NCI-H1436 treated with DMSO at 0.1 percent for 48 hours (cell line): ENCODE data around the gene UPF1.

Experiments
- DNase-seq: peaks from one replicate; lab custom pipeline; 2025; lab: John Stamatoyannopoulos, UW

The UPF1 gene

GRCh38 chr19:18875726-18876125, 44.0 kb downstream of the UPF1 start:
- no peak for DNase-seq

GRCh38 chr19:18876865-18877264, 45.1 kb downstream of the UPF1 start:
- no peak for DNase-seq

GRCh38 chr19:18878058-18878797, 46.5 kb downstream of the UPF1 start:
- DNase-seq: no peak

GRCh38 chr19:18878858-18879578, 47.3 kb downstream of the UPF1 start:
- DNase-seq: no peak

GRCh38 chr19:18879579-18880373, 48.0 kb downstream of the UPF1 start:
- DNase-seq: no peak

- DNase-seq: no peak
Measured at GRCh38 chr19:18881491-18881890, 49.7 kb downstream of the UPF1 start.

- no peak for DNase-seq
Measured at GRCh38 chr19:18883526-18884304, 52.0 kb downstream of the UPF1 start.

GRCh38 chr19:18886972-18887371, 55.2 kb downstream of the UPF1 start:
- no peak for DNase-seq

- no peak for DNase-seq
Measured at GRCh38 chr19:18889949-18890745, 58.4 kb downstream of the UPF1 start.

GRCh38 chr19:18893587-18894253, 62.0 kb downstream of the UPF1 start:
- no peak for DNase-seq

- no peak for DNase-seq
Measured at GRCh38 chr19:18894254-18895037, 62.7 kb downstream of the UPF1 start.

GRCh38 chr19:18895038-18895823, 63.5 kb downstream of the UPF1 start:
- no peak for DNase-seq

- DNase-seq: no peak
Measured at GRCh38 chr19:18895824-18896341, 64.1 kb downstream of the UPF1 start, which contains the start of gene CERS1. Gene CERS1, minus strand, starts transcription at chr19:18896158. Its CDS starts 86 bp downstream, at chr19:18896072.

- no peak for DNase-seq
Measured at GRCh38 chr19:18896421-18896841, 64.7 kb downstream of the UPF1 start.

GRCh38 chr19:18897094-18898029, 65.6 kb downstream of the UPF1 start:
- no peak for DNase-seq

GRCh38 chr19:18898081-18898606, 66.4 kb downstream of the UPF1 start:
- DNase-seq: no peak
